Activated CD8-positive, alpha-beta T cell treated with anti-CD3 and anti-CD28 coated beads, Interleukin-2, amount 10 ng/mL, durations not matched to agents 7 days and 5 days (primary cell): ENCODE data around the gene AGAP3. TPM values are rescaled to one million over a fixed set of nuclear protein-coding genes. Genes with fewer than 3 reads are reported as not detected.
A peak's percentile ranks its signal among the peaks of the same experiment; 100 is the strongest.

Experiments
- ATAC-seq: fragments of 150-1000 bp; cut with Tn5 transposase; one replicate; pipeline ENCODE4 v1.10.0; 2021; ENCODE audit warnings: moderate library complexity
- CTCF ChIA-PET: fragments of 350-600 bp; sonication (Branson Sonifier 250); formaldehyde crosslinking; loops from one replicate; lab custom pipeline; 2021; ENCODE audit warnings: antibody characterized with exemption; lab: Charles Lee
- POLR2A ChIA-PET: fragments of 350-600 bp; sonication (Branson Sonifier 250); formaldehyde crosslinking; loops from one replicate; lab custom pipeline; 2021; ENCODE audit warnings: antibody characterized with exemption; lab: Charles Lee
- DNase-seq: peaks from one replicate; pipeline ENCODE4 v3.0.0-alpha.2; 2020
- H3K27ac Mint-ChIP-seq: one replicate; pipeline ENCODE4 v1.8.0; 2021; ENCODE audit warnings: mild to moderate bottlenecking, mixed read lengths
- H3K27me3 Mint-ChIP-seq: one replicate; pipeline ENCODE4 v1.8.0; 2021; ENCODE audit warnings: low read depth, mixed read lengths
- H3K36me3 Mint-ChIP-seq: one replicate; pipeline ENCODE4 v1.8.0; 2021; ENCODE audit warnings: low read depth, mixed read lengths
- H3K4me1 Mint-ChIP-seq: one replicate; pipeline ENCODE4 v1.8.0; 2021; ENCODE audit warnings: low read depth, mixed read lengths
- H3K4me3 Mint-ChIP-seq: one replicate; pipeline ENCODE4 v1.8.0; 2021; ENCODE audit warnings: mild to moderate bottlenecking, mixed read lengths
- H3K9me3 Mint-ChIP-seq: one replicate; pipeline ENCODE4 v1.8.0; 2022; ENCODE audit warnings: mixed read lengths; ENCODE audit not compliant: insufficient read depth
- total RNA-seq, 2 experiments: library from RNA; stranded (reverse); gene quantifications; one replicate each; pipeline ENCODE4 v1.2.3, GENCODE V29; 2021

The AGAP3 gene
- total RNA-seq, 2 experiments from 2014 or later, result 12.1 to 12.6 TPM

DNA sequence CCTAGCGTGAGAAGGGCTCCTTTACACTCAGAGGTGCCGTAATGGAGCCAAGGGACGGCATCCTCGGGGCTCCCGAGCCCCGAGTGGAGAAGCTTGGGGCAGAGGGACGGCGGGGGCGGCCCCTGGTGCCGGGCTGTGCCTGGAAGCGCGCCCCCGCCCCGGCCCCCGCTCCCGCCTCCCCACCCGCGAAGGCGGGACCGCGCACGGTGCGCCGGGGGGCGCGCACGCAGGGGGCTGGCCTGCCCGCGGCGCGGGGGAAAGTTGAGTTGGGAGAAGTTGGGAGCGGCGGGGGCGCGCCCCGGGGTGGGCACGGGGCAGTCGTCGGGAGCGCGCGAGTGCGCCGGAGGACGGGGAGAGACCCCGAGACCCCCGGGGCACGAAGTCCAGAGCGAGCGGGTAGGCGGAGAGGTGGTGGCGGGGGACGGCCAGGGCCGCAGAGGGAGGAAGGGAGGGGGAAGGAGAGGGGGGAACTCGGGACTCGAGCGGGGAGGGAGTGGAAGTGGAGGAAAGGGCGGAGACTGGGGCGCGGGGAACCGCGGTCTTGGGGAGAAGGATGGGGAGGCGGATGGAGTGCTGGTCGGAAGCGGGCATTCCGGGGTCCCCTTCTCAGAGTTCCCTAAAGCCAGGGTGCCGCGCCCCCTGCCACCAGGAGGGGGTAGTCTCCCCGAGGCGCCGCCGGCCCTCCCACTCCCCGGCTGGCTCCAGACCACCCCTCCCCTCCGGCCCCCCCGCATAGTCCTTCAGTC lies 26.7 kb upstream of the AGAP3 start, which contains the start of gene SLC4A2:
TSS of gene SLC4A2 (plus strand) at position 223 of the 746 bp plus-strand sequence. CDS start 2,399 bp downstream, outside the sequence.
- Mint-ChIP-seq H3K27me3 (no peaks in the 10 kb centered on the region), H3K9me3 (no peaks in the 10 kb centered on the region), H3K27ac (peak within 1 kb of the TSS; percentile 93), H3K4me1 (peaks cover 43% of the 10 kb centered on the region), H3K4me3 (peak within 1 kb of the TSS; percentile 94), H3K36me3 (peaks cover 14% of the 10 kb centered on the region)
- CTCF ChIA-PET, result interaction anchor here (1.2 to 1.7 kb wide), 5 partner anchors 31 to 86 kb away, joined by 3 to 5 read pairs (median 3); partner anchors contain the start of gene ABCB8
- peak; percentile 16 for ATAC-seq
- DNase-seq, result peak; percentile 70
- POLR2A ChIA-PET, result interaction anchor here (1.0 to 2.0 kb wide), 5 partner anchors 14 to 45 kb away, joined by 3 to 6 read pairs (median 5); partner anchors contain the start of genes ABCB8 and FASTK

DNA sequence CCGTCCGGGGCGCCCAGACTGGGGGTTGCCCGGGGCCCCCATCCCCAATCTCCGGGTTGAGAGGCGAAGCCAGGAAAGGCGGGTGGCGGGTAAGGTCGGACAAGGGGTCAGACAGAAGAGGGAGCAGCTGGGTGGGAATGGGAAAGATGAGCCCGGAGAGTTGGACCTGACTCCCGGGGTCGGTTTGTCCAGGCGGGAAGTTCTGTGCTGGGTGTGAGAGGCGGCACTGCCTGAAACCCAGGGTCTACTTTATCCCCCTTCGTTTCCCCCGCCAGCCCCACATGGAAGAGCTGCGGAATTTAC lies 26.2 kb upstream of the AGAP3 start:
- H3K4me1 Mint-ChIP-seq, result peaks cover 42% of the 10 kb centered on the region
- ATAC-seq, result no peak
- H3K36me3 Mint-ChIP-seq, result peaks cover 13% of the 10 kb centered on the region
- H3K9me3 Mint-ChIP-seq, result no peaks in the 10 kb centered on the region
- ChIA-PET CTCF (interaction anchor here (0.6 to 1.3 kb wide), 6 partner anchors 18 to 1736 kb away, joined by 3 to 5 read pairs (median 4); partner anchors contain the start of genes ABCB8 and FASTK), POLR2A (interaction anchor here (1.1 to 2.0 kb wide), 2 partner anchors 13 to 17 kb away, joined by 3 to 6 read pairs; no protein-coding TSS in a partner anchor)
- H3K27ac Mint-ChIP-seq, result peak overlapping the region; percentile 63
- DNase-seq, result no peak
- H3K27me3 Mint-ChIP-seq, result no peaks in the 10 kb centered on the region
- H3K4me3 Mint-ChIP-seq, result peak overlapping the region; percentile 94

DNA sequence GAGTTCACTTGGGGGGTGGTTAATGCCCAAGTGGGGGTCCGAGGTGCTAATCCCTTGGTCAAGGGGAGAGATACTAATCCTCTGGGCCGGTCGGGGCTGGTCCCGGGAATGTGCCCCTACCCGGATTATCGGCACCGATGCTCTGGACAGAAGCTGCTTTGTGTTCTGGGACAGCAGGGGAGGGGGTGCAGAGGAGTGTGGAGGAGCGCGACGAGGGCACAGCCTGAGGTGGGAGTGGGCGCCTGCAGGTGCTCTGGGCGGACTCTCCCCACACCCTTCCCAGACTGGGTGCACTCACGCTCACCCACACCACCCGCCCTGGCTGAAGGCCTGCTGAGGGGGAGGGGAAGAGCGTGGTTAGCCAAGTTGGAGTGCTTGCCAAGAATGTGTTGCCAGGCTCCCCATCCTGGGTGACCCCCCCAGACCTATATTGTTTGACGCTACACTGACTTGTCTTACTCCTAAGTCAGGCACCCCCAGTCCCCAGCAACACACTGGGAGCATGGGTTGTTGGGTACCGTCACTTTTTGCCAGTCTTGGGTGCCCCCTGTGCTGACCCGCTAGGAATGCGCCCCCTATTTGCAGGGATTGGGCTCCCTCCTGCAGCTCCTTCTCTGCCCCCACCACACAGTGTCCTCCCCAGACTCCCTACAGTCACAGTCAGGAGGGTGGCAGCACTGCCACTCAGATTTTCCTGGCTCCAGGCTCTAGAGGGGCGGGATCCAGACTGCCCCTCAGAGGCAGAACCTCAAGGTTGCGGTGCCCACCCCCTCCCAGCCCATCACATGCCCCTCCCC lies 25.7 kb upstream of the AGAP3 start:
- Mint-ChIP-seq H3K4me3 (peak overlapping the region; percentile 94), H3K9me3 (no peaks in the 10 kb centered on the region), H3K27me3 (no peaks in the 10 kb centered on the region), H3K27ac (peak overlapping the region; percentile 63), H3K36me3 (peaks cover 17% of the 10 kb centered on the region), H3K4me1 (peaks cover 42% of the 10 kb centered on the region)
- CTCF ChIA-PET, result interaction anchor here (0.6 to 1.3 kb wide), 6 partner anchors 17 to 1737 kb away, joined by 3 to 5 read pairs (median 4); partner anchors contain the start of genes ABCB8 and FASTK
- no peak for ATAC-seq
- POLR2A ChIA-PET, result interaction anchor here (0.6 to 2.0 kb wide), 3 partner anchors 13 to 106 kb away, joined by 3 to 6 read pairs (median 5); no protein-coding TSS in a partner anchor
- no peak for DNase-seq

DNA sequence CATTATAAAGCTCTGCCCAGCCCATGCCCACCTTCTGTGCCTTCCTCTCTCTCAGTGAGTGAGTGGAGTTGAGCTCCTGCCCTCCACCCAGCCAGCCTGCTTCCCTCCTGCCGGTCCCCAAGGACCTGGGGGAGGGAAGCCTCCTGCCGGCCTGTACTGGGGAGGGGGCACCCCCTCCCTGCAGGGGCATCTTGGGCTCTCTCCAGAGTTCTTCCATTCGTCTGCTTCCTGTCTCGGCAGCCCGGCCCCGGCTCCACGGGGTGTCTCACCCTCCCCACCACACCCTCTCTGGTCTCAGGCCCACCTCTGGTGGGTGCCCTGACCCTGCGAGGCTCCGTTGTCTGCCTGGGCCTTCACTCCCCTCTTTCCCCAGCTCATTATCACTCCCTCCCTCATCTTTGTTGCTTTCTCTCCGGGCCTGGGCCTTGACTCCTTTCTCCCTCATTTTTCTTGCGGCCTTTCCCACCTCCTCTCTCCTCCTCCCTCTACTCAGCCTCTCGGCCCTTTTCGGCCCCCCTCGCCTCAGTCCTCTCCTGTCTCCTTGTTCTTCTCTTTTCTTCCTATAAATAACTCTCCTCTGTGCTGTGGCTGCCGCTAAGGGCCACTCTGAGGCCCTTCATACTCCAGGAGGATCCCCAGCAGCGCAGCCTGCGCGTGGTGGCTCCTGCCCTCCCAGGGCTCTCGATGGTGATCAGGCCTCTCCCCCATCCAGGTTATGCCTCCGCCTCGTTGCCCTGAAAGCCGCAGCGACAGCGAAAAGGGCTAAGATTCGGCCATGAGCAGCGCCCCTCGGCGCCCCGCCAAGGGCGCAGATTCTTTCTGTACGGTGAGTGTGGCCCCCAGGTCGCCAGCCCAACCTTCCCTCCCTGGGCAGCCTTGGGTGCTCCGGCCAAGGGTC lies 24.8 kb upstream of the AGAP3 start:
- Mint-ChIP-seq H3K36me3 (peaks cover 18% of the 10 kb centered on the region), H3K9me3 (no peaks in the 10 kb centered on the region), H3K27ac (peak overlapping the region; percentile 25), H3K4me3 (peak overlapping the region; percentile 94), H3K27me3 (no peaks in the 10 kb centered on the region), H3K4me1 (peaks cover 42% of the 10 kb centered on the region)
- POLR2A ChIA-PET, result interaction anchor here (1.3 to 2.0 kb wide), 2 partner anchors 15 to 16 kb away, joined by 3 to 6 read pairs; no protein-coding TSS in a partner anchor
- ATAC-seq (no peak), DNase-seq (no peak)
- CTCF ChIA-PET, result interaction anchor here (1.2 to 1.3 kb wide), 2 partner anchors 46 to 49 kb away, joined by 4 to 5 read pairs; no protein-coding TSS in a partner anchor

DNA sequence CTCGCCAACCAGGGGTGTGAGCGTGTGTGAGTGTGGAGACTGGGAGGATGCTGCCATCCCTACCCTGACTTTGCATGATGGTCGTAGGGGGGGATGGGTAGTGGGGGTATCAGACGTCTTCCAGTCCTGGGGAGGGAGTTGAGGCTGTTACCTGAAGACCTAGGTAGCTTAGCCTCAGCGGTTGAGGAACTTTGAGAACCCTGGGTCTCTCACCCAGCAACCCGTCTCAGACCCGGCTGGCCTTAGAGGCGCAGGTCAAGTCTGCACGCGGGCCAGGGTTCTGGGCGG lies 24.2 kb upstream of the AGAP3 start:
- Mint-ChIP-seq H3K4me3 (no peak overlapping the region), H3K27ac (no peak overlapping the region), H3K36me3 (peaks cover 18% of the 10 kb centered on the region), H3K9me3 (no peaks in the 10 kb centered on the region), H3K27me3 (no peaks in the 10 kb centered on the region), H3K4me1 (peaks cover 36% of the 10 kb centered on the region)
- CTCF ChIA-PET, result no interaction called here
- ATAC-seq (no peak), DNase-seq (no peak)
- POLR2A ChIA-PET, result interaction anchor here (1.3 kb wide), 1 partner anchor 14 kb away, joined by 3 read pairs; no protein-coding TSS in a partner anchor

DNA sequence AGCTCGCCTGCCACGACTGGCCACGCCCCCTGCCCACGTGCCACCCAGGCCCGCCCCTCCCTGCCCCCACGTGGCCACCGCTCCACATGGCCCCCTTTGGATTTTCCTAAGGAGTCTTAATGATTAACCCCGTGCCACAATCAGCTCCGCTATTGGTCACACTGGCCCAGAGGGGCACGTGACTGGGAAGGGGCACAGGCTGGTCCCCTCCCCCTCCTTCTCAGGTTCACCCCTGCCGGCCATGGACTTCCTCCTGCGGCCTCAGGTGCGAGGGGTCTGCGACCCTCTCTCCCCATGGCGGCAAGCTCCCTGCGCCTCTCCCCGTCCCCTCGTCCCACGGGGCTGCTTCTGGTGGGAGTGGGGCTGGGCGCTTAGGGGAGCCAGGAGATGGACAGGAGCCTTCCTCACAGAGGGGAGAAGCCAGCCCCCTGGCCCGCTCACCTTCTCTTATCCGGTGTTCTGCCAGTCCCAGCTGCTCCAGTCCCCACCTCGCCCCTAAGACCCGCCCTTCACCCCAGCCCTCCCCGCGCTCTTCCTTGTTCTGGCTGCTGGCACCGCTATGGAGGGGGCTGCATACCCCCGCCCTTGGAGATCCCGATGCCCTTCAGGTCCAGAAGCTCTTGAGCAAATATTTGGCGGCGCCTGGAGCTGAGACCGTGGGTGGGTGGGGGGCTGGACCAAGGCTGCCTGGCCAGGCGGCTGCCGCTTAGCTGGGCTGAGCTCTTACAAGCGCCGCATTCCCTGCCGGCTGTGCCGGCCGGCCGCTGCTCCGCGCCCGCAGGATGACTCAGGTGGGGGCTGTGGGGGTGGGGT lies 23.7 kb upstream of the AGAP3 start:
- Mint-ChIP-seq H3K4me3 (no peak overlapping the region), H3K27me3 (no peaks in the 10 kb centered on the region), H3K36me3 (peaks cover 21% of the 10 kb centered on the region), H3K9me3 (no peaks in the 10 kb centered on the region), H3K4me1 (peaks cover 30% of the 10 kb centered on the region), H3K27ac (no peak overlapping the region)
- DNase-seq, result no peak
- POLR2A ChIA-PET, result interaction anchor here (0.9 to 1.3 kb wide), 2 partner anchors 10 to 14 kb away, joined by 3 read pairs; no protein-coding TSS in a partner anchor
- CTCF ChIA-PET, result no interaction called here
- ATAC-seq, result no peak

DNA sequence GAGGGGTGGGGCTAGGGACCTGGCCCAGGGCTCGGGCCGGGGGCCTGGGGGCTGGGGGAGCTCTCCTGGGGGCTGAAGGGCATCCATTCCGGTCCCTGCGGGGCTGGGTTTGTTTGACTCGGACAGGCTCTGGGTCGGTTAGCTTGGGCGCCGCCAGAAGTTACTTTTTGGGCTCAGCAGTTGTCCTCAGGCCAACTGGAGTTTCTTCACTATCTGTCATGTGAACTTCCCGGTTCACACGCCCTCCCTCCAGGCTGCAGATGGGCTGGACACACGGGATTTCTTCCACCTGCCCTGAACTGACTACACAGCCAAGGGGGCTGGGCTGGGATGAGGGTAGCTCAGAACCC lies 23.1 kb upstream of the AGAP3 start:
- DNase-seq (no peak), ATAC-seq (no peak)
- H3K27ac Mint-ChIP-seq, result no peak overlapping the region
- ChIA-PET POLR2A (interaction anchor here (0.9 kb wide), 1 partner anchor 10 kb away, joined by 3 read pairs; no protein-coding TSS in a partner anchor), CTCF (no interaction called here)
- no peaks in the 10 kb centered on the region for H3K27me3 Mint-ChIP-seq
- no peak overlapping the region for H3K4me3 Mint-ChIP-seq
- peaks cover 26% of the 10 kb centered on the region for H3K36me3 Mint-ChIP-seq
- no peaks in the 10 kb centered on the region for H3K9me3 Mint-ChIP-seq
- H3K4me1 Mint-ChIP-seq, result peaks cover 29% of the 10 kb centered on the region

DNA sequence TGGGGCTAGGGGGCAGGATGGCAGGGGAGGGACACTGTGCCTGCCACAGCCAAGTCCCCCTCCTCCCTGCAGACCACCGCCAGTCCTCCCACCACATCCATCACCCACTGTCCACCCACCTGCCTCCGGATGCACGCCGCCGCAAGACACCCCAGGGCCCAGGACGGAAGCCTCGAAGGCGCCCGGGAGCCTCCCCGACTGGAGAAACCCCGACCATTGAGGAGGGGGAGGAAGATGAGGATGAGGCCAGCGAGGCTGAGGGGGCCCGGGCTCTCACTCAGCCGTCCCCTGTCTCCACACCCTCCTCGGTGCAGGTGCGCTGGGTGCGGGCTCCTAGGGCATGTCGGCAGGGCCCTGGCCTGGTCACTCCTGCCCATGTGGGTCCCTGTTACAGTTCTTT lies 21.8 kb upstream of the AGAP3 start:
- H3K4me3 Mint-ChIP-seq, result no peak overlapping the region

DNA sequence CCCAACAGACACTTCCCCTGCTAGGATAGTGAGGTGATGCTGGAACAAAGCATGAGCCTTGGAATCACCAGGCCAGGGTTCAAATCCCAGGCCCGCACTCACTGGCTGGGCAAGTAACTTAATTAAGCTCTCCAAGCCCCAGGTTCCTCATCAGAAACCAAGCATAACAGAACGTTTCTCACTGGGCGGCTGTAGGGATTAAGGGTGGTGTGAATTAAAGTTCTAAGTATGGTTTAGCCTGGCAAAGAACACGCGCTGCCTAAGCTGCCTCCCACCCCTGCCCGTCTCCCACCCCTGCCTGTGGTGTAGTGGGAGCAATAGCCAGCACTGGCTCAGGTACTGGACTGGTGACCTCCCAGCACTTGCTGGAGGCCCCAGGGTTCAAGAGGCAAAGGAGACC lies 21.3 kb upstream of the AGAP3 start:
- DNase-seq (no peak), ATAC-seq (no peak)
- POLR2A ChIA-PET, result interaction anchor here (0.6 kb wide), 1 partner anchor 130 kb away, joined by 4 read pairs; no protein-coding TSS in a partner anchor
- peak overlapping the region; percentile 20 for H3K27ac Mint-ChIP-seq
- H3K4me3 Mint-ChIP-seq, result no peak overlapping the region
- peaks cover 18% of the 10 kb centered on the region for H3K4me1 Mint-ChIP-seq
- H3K27me3 Mint-ChIP-seq, result no peaks in the 10 kb centered on the region
- no peaks in the 10 kb centered on the region for H3K9me3 Mint-ChIP-seq
- peaks cover 32% of the 10 kb centered on the region for H3K36me3 Mint-ChIP-seq
- CTCF ChIA-PET, result no interaction called here

More for the DNA sequence above, 21.8 kb upstream of the AGAP3 start:
- H3K9me3 Mint-ChIP-seq, result no peaks in the 10 kb centered on the region
- peaks cover 31% of the 10 kb centered on the region for H3K36me3 Mint-ChIP-seq
- no peak for DNase-seq
- ATAC-seq, result no peak
- CTCF ChIA-PET, result no interaction called here
- POLR2A ChIA-PET, result no interaction called here
- H3K27ac Mint-ChIP-seq, result no peak overlapping the region
- no peaks in the 10 kb centered on the region for H3K27me3 Mint-ChIP-seq
- peaks cover 18% of the 10 kb centered on the region for H3K4me1 Mint-ChIP-seq

DNA sequence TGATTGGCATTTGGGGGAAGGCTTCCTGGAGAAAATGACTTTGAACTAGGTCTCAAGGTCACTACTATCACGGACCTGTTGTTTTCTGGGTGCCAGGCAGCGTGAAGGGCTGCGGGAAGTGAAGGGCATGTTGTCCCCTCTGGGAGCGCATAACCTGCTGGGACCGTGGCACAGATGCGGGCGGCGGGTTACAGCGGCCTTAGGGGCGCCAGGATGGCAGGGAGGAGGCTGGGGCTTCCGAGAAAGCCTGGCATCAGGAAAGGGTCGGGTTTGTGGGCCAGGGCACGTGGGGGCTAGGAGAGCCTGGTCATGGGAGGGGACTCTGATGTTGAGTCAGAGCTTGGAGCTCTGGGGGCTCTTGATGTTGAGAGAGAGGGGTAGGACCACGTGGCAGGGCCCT lies 20.8 kb upstream of the AGAP3 start:
- no peaks in the 10 kb centered on the region for H3K27me3 Mint-ChIP-seq
- peak overlapping the region; percentile 20 for H3K27ac Mint-ChIP-seq
- no peak overlapping the region for H3K4me3 Mint-ChIP-seq
- no peaks in the 10 kb centered on the region for H3K9me3 Mint-ChIP-seq
- CTCF ChIA-PET, result no interaction called here
- H3K36me3 Mint-ChIP-seq, result peaks cover 32% of the 10 kb centered on the region
- POLR2A ChIA-PET, result interaction anchor here (0.6 kb wide), 1 partner anchor 130 kb away, joined by 4 read pairs; no protein-coding TSS in a partner anchor
- no peak for DNase-seq
- H3K4me1 Mint-ChIP-seq, result peaks cover 14% of the 10 kb centered on the region
- no peak for ATAC-seq
